Measurements from ENCODE around the gene SIGLEC12.
"Not testable (repeated sequence)": the region's sequence is repeated elsewhere in the genome, so short reads cannot be mapped to it uniquely, and the experiment has no call there.

Gene SIGLEC12

GRCh38 chr19:51457351-51458013, 44.1 kb downstream of the SIGLEC12 start:
- DNase-seq: no peak

GRCh38 chr19:51456541-51457290, 44.9 kb downstream of the SIGLEC12 start:
- no peak for DNase-seq

GRCh38 chr19:51450730-51451307, 50.8 kb downstream of the SIGLEC12 start:
- DNase-seq: no peak

GRCh38 chr19:51448411-51449016, 53.1 kb downstream of the SIGLEC12 start:
- DNase-seq: no peak

- no peak for DNase-seq
These were observed 53.6 kb downstream of the SIGLEC12 start for GRCh38 chr19:51448011-51448410.

GRCh38 chr19:51447510-51447909, 54.1 kb downstream of the SIGLEC12 start:
- DNase-seq: not testable (repeated sequence)

GRCh38 chr19:51441410-51442390, 59.9 kb downstream of the SIGLEC12 start:
- no peak for DNase-seq
